GM18508 (cell line): Measurements from ENCODE around the gene GPR171.

Source experiments
- ATAC-seq: cut with Tn5 transposase; IDR thresholded peaks from one replicate; pipeline ENCODE4 v1.9.1; 2021; ENCODE audit warnings: moderate number of reproducible peaks; ENCODE audit not compliant: insufficient read depth, unreplicated experiment

GPR171 gene

GRCh38 chr3:151216641-151217607 lies 13.9 kb upstream of the GPR171 start:
- no peak for ATAC-seq

GRCh38 chr3:151214459-151214858 lies 11.4 kb upstream of the GPR171 start:
- no peak for ATAC-seq

GRCh38 chr3:151213881-151214280 lies 10.9 kb upstream of the GPR171 start:
- no peak for ATAC-seq

GRCh38 chr3:151213151-151213550 lies 10.1 kb upstream of the GPR171 start:
- ATAC-seq, result no peak

DNA sequence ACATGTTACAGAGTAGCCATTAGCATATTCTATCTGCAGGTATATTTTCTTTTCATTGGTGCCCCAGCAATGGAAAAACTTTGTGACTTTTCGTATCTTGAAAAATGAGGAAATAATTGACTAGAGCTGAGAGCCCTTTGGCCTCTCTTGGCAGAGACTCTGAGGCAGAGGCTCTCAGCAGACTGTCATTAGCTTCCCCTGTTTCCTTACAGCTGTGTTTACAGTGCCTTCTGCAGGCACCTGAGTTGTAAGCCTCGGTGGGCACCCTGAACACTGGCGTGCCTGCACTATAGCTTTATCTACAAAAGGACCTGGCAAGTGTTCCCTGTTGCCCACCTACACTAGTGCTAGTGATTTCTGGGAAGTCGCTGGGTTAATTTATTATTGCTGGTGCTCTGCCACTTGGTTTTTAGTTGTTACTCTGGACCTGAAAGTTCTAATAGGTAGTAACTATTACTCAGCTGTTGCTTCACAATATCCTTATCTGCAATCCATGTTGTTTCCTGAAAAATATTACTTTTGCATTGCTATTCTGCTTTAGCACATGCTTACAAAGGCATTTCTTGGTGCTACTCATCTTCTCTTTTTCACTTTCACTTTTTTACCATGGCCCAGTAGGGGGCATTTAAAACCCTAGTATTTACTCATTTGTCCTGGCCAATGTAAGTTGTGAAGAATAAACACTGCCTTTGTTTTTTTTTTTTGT lies 7.8 kb upstream of the GPR171 start:
- peak; percentile 60 for ATAC-seq

- no peak for ATAC-seq
Observed at GRCh38 chr3:151209654-151210053, 6.6 kb upstream of the GPR171 start.

- ATAC-seq, result no peak
Observed at GRCh38 chr3:151206201-151206600, 3.2 kb upstream of the GPR171 start.

DNA sequence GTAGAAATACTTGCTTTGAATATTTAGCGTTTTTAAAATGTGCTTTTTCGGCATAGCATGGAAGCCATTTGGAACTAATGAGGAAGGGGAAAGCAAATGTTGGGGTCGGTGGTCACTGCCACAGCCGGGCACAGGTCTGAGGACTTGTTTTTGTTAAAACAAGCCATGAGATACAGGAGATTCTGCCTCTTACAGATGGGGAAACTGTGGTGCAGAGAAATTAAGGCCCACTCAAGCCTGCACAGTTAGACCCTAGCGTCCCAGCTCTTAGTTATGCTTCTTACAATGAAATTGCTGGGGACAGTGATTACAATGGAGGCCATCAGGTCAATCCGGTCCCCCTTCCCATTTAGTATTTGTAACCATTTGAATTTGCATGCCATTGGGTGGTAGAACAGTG lies 2.5 kb upstream of the GPR171 start:
- no peak for ATAC-seq

- no peak for ATAC-seq
Observed at GRCh38 chr3:151204530-151205402, 1.8 kb upstream of the GPR171 start.

- no peak for ATAC-seq
Observed at GRCh38 chr3:151201051-151201730, 1.8 kb downstream of the GPR171 start.

GRCh38 chr3:151200586-151200985 lies 2.4 kb downstream of the GPR171 start:
- ATAC-seq, result no peak

GRCh38 chr3:151199554-151200438 lies 3.2 kb downstream of the GPR171 start:
- ATAC-seq, result no peak

GRCh38 chr3:151198849-151199248 lies 4.2 kb downstream of the GPR171 start:
- ATAC-seq, result no peak

DNA sequence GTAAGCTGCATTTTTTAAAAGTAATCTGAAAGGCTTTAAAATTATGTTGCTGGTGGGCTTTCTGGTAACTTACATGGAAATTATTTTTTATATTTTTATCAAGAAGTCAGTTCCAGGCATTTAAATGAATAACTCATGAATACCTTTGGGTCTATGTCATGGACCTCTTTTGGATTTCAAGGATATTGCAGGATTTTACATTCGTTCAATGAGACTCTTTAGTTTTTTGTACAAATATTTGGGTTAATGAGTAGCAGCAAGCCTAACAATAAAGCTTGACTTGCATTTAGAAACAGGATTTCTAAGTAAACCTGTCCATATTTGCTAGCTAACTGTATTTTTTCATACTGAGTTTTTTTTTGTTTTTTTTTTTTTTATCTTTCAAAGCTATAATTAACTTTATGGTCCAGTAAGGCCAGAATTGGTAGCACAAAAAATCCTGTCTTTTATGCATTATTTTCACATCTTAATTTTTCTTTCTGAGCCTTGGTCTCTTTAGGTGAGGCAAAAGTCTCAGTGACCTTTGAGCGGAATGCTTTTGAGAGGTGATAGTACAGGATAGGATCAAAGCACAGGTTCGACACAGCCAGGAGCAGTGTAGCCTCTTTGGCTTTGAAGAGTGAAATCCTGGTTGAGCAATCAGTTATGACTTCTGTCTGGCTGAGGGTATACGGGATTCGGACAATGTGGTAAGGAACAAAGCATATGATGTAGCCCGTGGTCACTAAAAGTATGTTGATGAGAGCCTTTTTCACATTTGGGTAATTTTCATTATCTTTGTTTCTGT lies 4.8 kb downstream of the GPR171 start:
- ATAC-seq, result no peak

GRCh38 chr3:151197228-151197627 lies 5.8 kb downstream of the GPR171 start:
- no peak for ATAC-seq

GRCh38 chr3:151196434-151196833 lies 6.6 kb downstream of the GPR171 start:
- ATAC-seq, result no peak

- ATAC-seq, result no peak
Observed at GRCh38 chr3:151195826-151196225, 7.2 kb downstream of the GPR171 start.

DNA sequence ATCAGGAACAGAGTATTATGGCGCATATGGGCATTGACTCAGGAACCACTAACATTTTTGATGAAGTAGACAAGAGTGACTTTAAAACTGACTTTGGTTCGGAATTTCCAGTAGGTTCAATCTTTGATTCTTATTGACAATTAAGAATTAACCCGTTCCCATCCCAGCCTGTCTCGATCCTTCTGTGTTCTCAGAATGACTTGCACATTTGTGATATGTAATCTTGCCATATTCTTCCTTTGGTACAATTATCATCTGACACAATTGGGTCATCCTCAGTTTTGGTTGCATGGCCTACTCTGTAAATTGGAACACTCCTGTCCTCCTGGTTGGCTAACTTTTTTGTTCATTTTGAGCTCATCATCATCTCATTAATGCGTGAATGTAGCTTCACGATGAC lies 10.5 kb downstream of the GPR171 start:
- ATAC-seq, result no peak
